Measurements from ENCODE around the gene TMEM200A.
"Not testable (repeated sequence)": the region's sequence is repeated elsewhere in the genome, so short reads cannot be mapped to it uniquely, and the experiment has no call there.

Gene TMEM200A

GRCh38 chr6:130365166-130366106, at the start of gene TMEM200A:
TMEM200A (plus strand) TSS chr6:130366017; CDS start chr6:130440423, 74,406 bp downstream.
- no peak for DNase-seq

GRCh38 chr6:130320908-130321307, 44.9 kb upstream of the TMEM200A start:
- DNase-seq = no peak

- no peak for DNase-seq
Observed at GRCh38 chr6:130322673-130323268, 43.0 kb upstream of the TMEM200A start.

- no peak for DNase-seq
Observed at GRCh38 chr6:130324657-130325056, 41.2 kb upstream of the TMEM200A start.

- no peak for DNase-seq
Observed at GRCh38 chr6:130326496-130326895, 39.3 kb upstream of the TMEM200A start.

- no peak for DNase-seq
Observed at GRCh38 chr6:130337534-130337933, 28.3 kb upstream of the TMEM200A start.

GRCh38 chr6:130346324-130346723, 19.5 kb upstream of the TMEM200A start:
- not testable (repeated sequence) for DNase-seq

- DNase-seq = no peak
Observed at GRCh38 chr6:130354322-130354721, 11.5 kb upstream of the TMEM200A start.

- no peak for DNase-seq
Observed at GRCh38 chr6:130355572-130355971, 10.2 kb upstream of the TMEM200A start.

- no peak for DNase-seq
Observed at GRCh38 chr6:130357436-130357835, 8.4 kb upstream of the TMEM200A start.

GRCh38 chr6:130359736-130360135, 6.1 kb upstream of the TMEM200A start:
- DNase-seq = no peak

GRCh38 chr6:130362128-130362527, 3.7 kb upstream of the TMEM200A start:
- DNase-seq = no peak

GRCh38 chr6:130364224-130364780, 1.5 kb upstream of the TMEM200A start:
- no peak for DNase-seq

- DNase-seq = no peak
Observed at GRCh38 chr6:130366107-130367005, 539 bp downstream of the TMEM200A start.

GRCh38 chr6:130367767-130368166, 1.9 kb downstream of the TMEM200A start:
- DNase-seq = no peak

- no peak for DNase-seq
Observed at GRCh38 chr6:130368576-130368975, 2.8 kb downstream of the TMEM200A start.

GRCh38 chr6:130369831-130370230, 4.0 kb downstream of the TMEM200A start:
- DNase-seq = no peak

GRCh38 chr6:130371921-130372420, 6.2 kb downstream of the TMEM200A start:
- DNase-seq = no peak

GRCh38 chr6:130372786-130373185, 7.0 kb downstream of the TMEM200A start:
- no peak for DNase-seq

- no peak for DNase-seq
Observed at GRCh38 chr6:130373992-130374391, 8.2 kb downstream of the TMEM200A start.

- no peak for DNase-seq
Observed at GRCh38 chr6:130376936-130377335, 11.1 kb downstream of the TMEM200A start.

- no peak for DNase-seq
Observed at GRCh38 chr6:130377371-130377770, 11.6 kb downstream of the TMEM200A start.

GRCh38 chr6:130377915-130378314, 12.1 kb downstream of the TMEM200A start:
- no peak for DNase-seq

Data from GDM1 (cell line).